ENCODE measurements around the gene PPP2R3B. TPM values are rescaled to one million over a fixed set of nuclear protein-coding genes. Genes with fewer than 3 reads are reported as not detected.
"Not testable (repeated sequence)": the region's sequence is repeated elsewhere in the genome, so short reads cannot be mapped to it uniquely, and the experiment has no call there.

Gene PPP2R3B
- total RNA-seq: 1 to 10 TPM; 4.2 to 6.3 (median 5.3) TPM
- long read RNA-seq: 0 reads

GRCh38 chrX:386768-387575, at the start of gene PPP2R3B:
Gene PPP2R3B, minus strand, starts transcription at chrX:386907. Its CDS starts 216 bp downstream, at chrX:386691.
- H3K4me3 ChIP-seq: peak within 1 kb of the TSS; percentile 85 to 95 (median 95)
- WGBS (ENCODE audit: insufficient coverage, low coverage, low lambda C conversion rate, missing lambda C conversion rate): 0% methylated on average over 35 of the region's 102 CpGs
- DNase-seq: peak; percentile 100
- no peak for TF ChIP-seq CTCF (IDR thresholded peaks at IDR 0.05)
- peak; percentile 66 for TF ChIP-seq POLR2A (IDR thresholded peaks at IDR 0.05)
- peak within 1 kb of the TSS; percentile 99 to 100 (median 100) for H3K27ac ChIP-seq
- intact Hi-C loops (cut with DNase I): no loop called here
- no peaks in the 10 kb centered on the region for H3K9me3 ChIP-seq
- H3K27me3 ChIP-seq: no peaks in the 10 kb centered on the region
- peaks cover 0 to 5% (median 0%) of the 10 kb centered on the region in 4 donors for H3K4me1 ChIP-seq
- peak; percentile 98 to 99 (median 98) for ATAC-seq
- H3K36me3 ChIP-seq: no peaks in the 10 kb centered on the region

- 53% methylated on average over 27 of the region's 29 CpGs for WGBS (ENCODE audit: insufficient coverage, low coverage, low lambda C conversion rate, missing lambda C conversion rate)
- peak in 1 of 3 donors; percentile 35 for DNase-seq
- no peak overlapping the region for H3K27ac ChIP-seq
Measured at GRCh38 chrX:435536-436122, 48.9 kb upstream of the PPP2R3B start.

GRCh38 chrX:434946-435345, 48.2 kb upstream of the PPP2R3B start:
- peak in 1 of 3 donors; percentile 10 for DNase-seq
- no peaks in the 10 kb centered on the region for H3K9me3 ChIP-seq
- no peak for ATAC-seq
- WGBS (ENCODE audit: insufficient coverage, low coverage, low lambda C conversion rate, missing lambda C conversion rate): 37% methylated on average over 5 of the region's 17 CpGs
- TF ChIP-seq CTCF (IDR thresholded peaks at IDR 0.05): no peak
- TF ChIP-seq POLR2A (IDR thresholded peaks at IDR 0.05): no peak
- no peaks in the 10 kb centered on the region for H3K27me3 ChIP-seq
- H3K4me1 ChIP-seq: no peaks in the 10 kb centered on the region
- no peak overlapping the region for H3K27ac ChIP-seq
- intact Hi-C loops (cut with DNase I): no loop called here
- no peaks in the 10 kb centered on the region for H3K36me3 ChIP-seq
- H3K4me3 ChIP-seq: no peak overlapping the region

More at GRCh38 chrX:435536-436122, 48.9 kb upstream of the PPP2R3B start:
- Histone ChIP-seq H3K4me3 (no peak overlapping the region), H3K9me3 (no peaks in the 10 kb centered on the region), H3K36me3 (no peaks in the 10 kb centered on the region), H3K4me1 (no peaks in the 10 kb centered on the region), H3K27me3 (no peaks in the 10 kb centered on the region)
- TF ChIP-seq CTCF (IDR thresholded peaks at IDR 0.05) (no peak), POLR2A (IDR thresholded peaks at IDR 0.05) (no peak)
- intact Hi-C loops (cut with DNase I): no loop called here
- ATAC-seq: no peak

GRCh38 chrX:433771-434170, 47.1 kb upstream of the PPP2R3B start:
- no peak for DNase-seq
- no peaks in the 10 kb centered on the region for H3K9me3 ChIP-seq
- 80% methylated on average over 18 of the region's 26 CpGs for WGBS (ENCODE audit: insufficient coverage, low coverage, low lambda C conversion rate, missing lambda C conversion rate)
- no peak overlapping the region for H3K27ac ChIP-seq
- H3K27me3 ChIP-seq: no peaks in the 10 kb centered on the region
- TF ChIP-seq CTCF (IDR thresholded peaks at IDR 0.05) (no peak), POLR2A (IDR thresholded peaks at IDR 0.05) (no peak)
- no peaks in the 10 kb centered on the region for H3K36me3 ChIP-seq
- no peaks in the 10 kb centered on the region for H3K4me1 ChIP-seq
- no peak overlapping the region for H3K4me3 ChIP-seq
- no peak for ATAC-seq
- intact Hi-C loops (cut with DNase I): no loop called here

GRCh38 chrX:432666-433065, 46.0 kb upstream of the PPP2R3B start:
- DNase-seq; intact Hi-C loops (cut with DNase I); H3K9me3 ChIP-seq; H3K36me3 ChIP-seq; H3K4me3 ChIP-seq; ATAC-seq; H3K27me3 ChIP-seq; H3K27ac ChIP-seq; H3K4me1 ChIP-seq: not testable (repeated sequence)
- WGBS (ENCODE audit: insufficient coverage, low coverage, low lambda C conversion rate, missing lambda C conversion rate): 83% methylated on average over 2 of the region's 12 CpGs

Measured in right lobe of liver (tissue), 6 donors.